Colonic mucosa (tissue), 4 donors: ENCODE measurements around the gene PAFAH1B2. TPM values are rescaled to one million over a fixed set of nuclear protein-coding genes. Genes with fewer than 3 reads are reported as not detected.

Experiments
- DNase-seq: peaks from one replicate; pipeline ENCODE4 v3.0.0-alpha.2; 2020
- H3K27ac ChIP-seq: fragments of 200-600 bp; one replicate; pipeline ENCODE4 v1.8.0; 2021
- H3K27me3 ChIP-seq: fragments of 200-600 bp; one replicate; pipeline ENCODE4 v1.8.0; 2021
- H3K36me3 ChIP-seq: fragments of 200-600 bp; one replicate; pipeline ENCODE4 v1.8.0; 2021
- H3K4me1 ChIP-seq: fragments of 200-600 bp; one replicate; pipeline ENCODE4 v1.8.0; 2021; ENCODE audit warnings: mild to moderate bottlenecking
- H3K4me3 ChIP-seq: fragments of 200-600 bp; one replicate; pipeline ENCODE4 v1.8.0; 2021
- H3K9ac ChIP-seq, 2 donors: one replicate each; pipeline ENCODE4 v1.7.0; 2013; ENCODE audit warnings: control low read depth in 2 of 2, low read depth in 2 of 2, low read length in 2 of 2
- H3K9me3 ChIP-seq: fragments of 200-600 bp; one replicate; pipeline ENCODE4 v1.8.0; 2021
- CTCF ChIP-seq: fragments of 200-600 bp; IDR thresholded peaks from one replicate; pipeline ENCODE4 v1.8.0; 2022; ENCODE audit warnings: antibody characterized with exemption, mild to moderate bottlenecking
- intact Hi-C: fragments of 100-400 bp; cut with DNase I; formaldehyde crosslinking; loops from one replicate; pipeline ENCODE4 v1.14.1; 2022
- total RNA-seq, 2 donors: library from RNA; stranded (reverse); fragmentation: NEBNext Ultra II Directional in 1 of 2; extraction: Animal tissue kit (Norgen Biotek cat#: 25700) in 1 of 2; gene quantifications; one replicate each; pipeline ENCODE4 v1.2.1, GENCODE V29; 2021
- donor health status: healthy.
- donor health status: DM: no; HTN: no; CAD: no.
- donor health status: DM: no; HTN: no; CAD: no.

The PAFAH1B2 gene
- total RNA-seq, 2 donors from 2014 or later, result 76.4 to 80.5 TPM

GRCh38 chr11:117218133-117218915 lies 74.2 kb downstream of the PAFAH1B2 start:
- H3K27me3 ChIP-seq, result no peaks in the 10 kb centered on the region
- peak overlapping the region in 1 of 2 donors; percentile 13 for H3K9ac ChIP-seq
- no peaks in the 10 kb centered on the region for H3K9me3 ChIP-seq
- no peak overlapping the region for H3K4me3 ChIP-seq
- DNase-seq, result no peak
- intact Hi-C loops, result no loop called here
- H3K4me1 ChIP-seq, result peaks cover 20% of the 10 kb centered on the region
- TF ChIP-seq CTCF, result no peak
- peaks cover 37% of the 10 kb centered on the region for H3K36me3 ChIP-seq
- peak overlapping the region; percentile 67 for H3K27ac ChIP-seq

- no peak for TF ChIP-seq CTCF
- peaks cover 37% of the 10 kb centered on the region for H3K36me3 ChIP-seq
- intact Hi-C loops, result no loop called here
- H3K4me1 ChIP-seq, result peaks cover 20% of the 10 kb centered on the region
- DNase-seq, result no peak
- no peaks in the 10 kb centered on the region for H3K9me3 ChIP-seq
- H3K4me3 ChIP-seq, result no peak overlapping the region
- no peaks in the 10 kb centered on the region for H3K27me3 ChIP-seq
- H3K27ac ChIP-seq, result peak overlapping the region; percentile 67
- H3K9ac ChIP-seq, result peak overlapping the region in 1 of 2 donors; percentile 13
Observed at GRCh38 chr11:117219001-117219400, 74.9 kb downstream of the PAFAH1B2 start.

- no peak for DNase-seq
- no peak for TF ChIP-seq CTCF
- Histone ChIP-seq H3K4me1 (peaks cover 20% of the 10 kb centered on the region), H3K27me3 (no peaks in the 10 kb centered on the region), H3K9ac (peak overlapping the region in 1 of 2 donors; percentile 13), H3K9me3 (no peaks in the 10 kb centered on the region), H3K36me3 (peaks cover 33% of the 10 kb centered on the region), H3K27ac (peak overlapping the region; percentile 67), H3K4me3 (no peak overlapping the region)
- intact Hi-C loops, result no loop called here
Observed at GRCh38 chr11:117219455-117219854, 75.4 kb downstream of the PAFAH1B2 start.

- peaks cover 20% of the 10 kb centered on the region for H3K4me1 ChIP-seq
- peaks cover 30% of the 10 kb centered on the region for H3K36me3 ChIP-seq
- peak overlapping the region; percentile 67 for H3K27ac ChIP-seq
- H3K4me3 ChIP-seq, result no peak overlapping the region
- H3K9ac ChIP-seq, result peak overlapping the region in 1 of 2 donors; percentile 31
- no peak for DNase-seq
- no peaks in the 10 kb centered on the region for H3K9me3 ChIP-seq
- intact Hi-C loops, result loop anchor here (10.0 kb wide), 2 partner anchors 115 to 345 kb away; no protein-coding TSS in a partner anchor
- no peaks in the 10 kb centered on the region for H3K27me3 ChIP-seq
- no peak for TF ChIP-seq CTCF
Observed at GRCh38 chr11:117219995-117220394, 75.9 kb downstream of the PAFAH1B2 start.

- Histone ChIP-seq H3K4me1 (peaks cover 26% of the 10 kb centered on the region), H3K4me3 (no peak overlapping the region), H3K27me3 (no peaks in the 10 kb centered on the region), H3K9me3 (no peaks in the 10 kb centered on the region), H3K27ac (peak overlapping the region; percentile 67), H3K9ac (peak overlapping the region in 1 of 2 donors; percentile 31), H3K36me3 (peaks cover 30% of the 10 kb centered on the region)
- intact Hi-C loops, result loop anchor here (10.0 kb wide), 2 partner anchors 116 to 346 kb away; no protein-coding TSS in a partner anchor
- DNase-seq, result no peak
- TF ChIP-seq CTCF, result no peak
Observed at GRCh38 chr11:117220568-117220967, 76.5 kb downstream of the PAFAH1B2 start.
